ENCODE data around the gene SHANK3.
"Not testable (repeated sequence)": the region's sequence is repeated elsewhere in the genome, so short reads cannot be mapped to it uniquely, and the experiment has no call there.

SHANK3 gene

DNA sequence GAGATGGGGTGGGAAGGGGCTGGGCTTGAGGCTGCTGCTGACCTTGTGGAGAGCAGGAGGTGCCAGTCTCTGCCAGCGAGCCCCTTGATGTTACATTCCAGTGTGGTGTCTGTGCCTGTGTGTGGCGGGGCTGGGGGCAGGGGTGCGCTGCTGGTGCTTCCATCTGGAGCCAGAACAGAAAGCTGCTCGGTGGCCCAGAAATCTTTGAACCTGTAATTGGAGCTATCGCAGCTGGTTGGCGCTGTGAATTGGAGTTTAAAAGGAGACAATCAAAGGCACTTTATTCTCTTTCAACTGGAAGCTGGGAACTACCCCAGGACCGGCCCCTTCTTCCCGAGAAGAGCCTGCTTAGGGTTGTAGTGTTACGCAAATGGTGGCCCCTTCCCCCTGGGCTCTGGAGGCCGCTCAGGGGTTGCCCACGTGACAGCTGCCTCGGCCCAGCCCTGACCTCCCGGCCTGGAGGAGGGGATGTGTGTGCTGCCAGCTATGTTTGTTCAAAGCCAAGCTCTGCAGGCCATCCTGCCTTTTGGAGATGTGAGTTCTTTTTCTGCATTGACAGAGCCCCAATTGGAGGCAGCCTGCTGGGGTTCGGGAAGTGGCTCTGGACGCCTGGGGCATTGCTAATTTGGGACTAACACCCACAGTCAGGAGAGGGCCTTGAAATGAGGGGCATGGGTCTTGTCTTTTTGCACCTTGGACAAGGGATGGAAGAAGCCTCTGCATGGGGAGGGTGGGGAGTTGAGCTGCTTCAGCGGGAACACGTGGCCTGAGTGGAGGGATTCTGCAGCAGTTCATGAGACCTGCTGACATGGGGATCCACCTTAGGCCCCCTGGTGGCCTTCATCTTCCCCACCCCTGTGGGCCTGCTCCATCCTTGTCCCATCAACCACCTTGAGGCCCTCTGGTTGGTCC, 30.7 kb upstream of the SHANK3 start:
- TF ChIP-seq, protein P1, sequence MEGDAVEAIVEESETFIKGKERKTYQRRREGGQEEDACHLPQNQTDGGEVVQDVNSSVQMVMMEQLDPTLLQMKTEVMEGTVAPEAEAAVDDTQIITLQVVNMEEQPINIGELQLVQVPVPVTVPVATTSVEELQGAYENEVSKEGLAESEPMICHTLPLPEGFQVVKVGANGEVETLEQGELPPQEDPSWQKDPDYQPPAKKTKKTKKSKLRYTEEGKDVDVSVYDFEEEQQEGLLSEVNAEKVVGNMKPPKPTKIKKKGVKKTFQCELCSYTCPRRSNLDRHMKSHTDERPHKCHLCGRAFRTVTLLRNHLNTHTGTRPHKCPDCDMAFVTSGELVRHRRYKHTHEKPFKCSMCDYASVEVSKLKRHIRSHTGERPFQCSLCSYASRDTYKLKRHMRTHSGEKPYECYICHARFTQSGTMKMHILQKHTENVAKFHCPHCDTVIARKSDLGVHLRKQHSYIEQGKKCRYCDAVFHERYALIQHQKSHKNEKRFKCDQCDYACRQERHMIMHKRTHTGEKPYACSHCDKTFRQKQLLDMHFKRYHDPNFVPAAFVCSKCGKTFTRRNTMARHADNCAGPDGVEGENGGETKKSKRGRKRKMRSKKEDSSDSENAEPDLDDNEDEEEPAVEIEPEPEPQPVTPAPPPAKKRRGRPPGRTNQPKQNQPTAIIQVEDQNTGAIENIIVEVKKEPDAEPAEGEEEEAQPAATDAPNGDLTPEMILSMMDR (IDR thresholded peaks at IDR 0.05) = no peak
- no peak for TF ChIP-seq ZFX (IDR thresholded peaks at IDR 0.05; ENCODE audit: borderline replicate concordance)
- H3K27ac ChIP-seq = no peak overlapping the region

DNA sequence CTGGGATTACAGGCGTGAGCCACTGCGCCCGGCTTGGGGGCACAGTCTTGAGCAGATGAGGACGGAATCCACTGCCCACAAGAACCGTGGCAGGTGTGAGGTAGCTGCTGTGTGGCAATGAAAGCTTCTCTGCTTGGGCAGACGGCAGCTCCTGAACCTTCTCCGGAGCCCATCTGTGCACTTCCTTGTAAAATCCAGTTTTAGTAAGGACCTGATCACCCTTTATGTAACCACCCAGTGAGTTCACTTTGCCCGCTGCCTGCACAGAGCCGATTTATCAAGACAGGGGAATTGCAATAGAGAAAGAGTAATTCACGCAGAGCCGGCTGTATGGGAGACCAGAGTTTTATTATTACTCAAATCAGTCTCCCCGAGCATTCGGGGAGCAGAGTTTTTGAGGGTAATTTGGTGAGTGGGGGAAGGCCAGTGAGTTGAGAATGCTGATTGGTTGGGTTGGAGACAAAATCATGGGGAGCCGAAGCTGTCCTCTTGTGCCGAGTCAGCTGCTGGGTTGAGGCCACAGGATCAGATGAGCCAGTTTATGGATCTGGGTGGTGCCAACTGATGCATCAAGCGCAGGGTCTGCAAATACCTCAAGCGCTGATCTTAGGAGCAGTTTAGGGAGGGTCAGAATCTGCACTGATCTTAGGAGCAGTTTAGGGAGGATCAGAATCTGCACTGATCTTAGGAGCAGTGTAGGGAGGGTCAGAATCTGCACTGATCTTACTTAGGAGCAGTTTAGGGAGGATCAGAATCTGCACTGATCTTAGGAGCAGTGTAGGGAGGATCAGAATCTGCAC, 29.4 kb upstream of the SHANK3 start:
- H3K27ac ChIP-seq = not testable (repeated sequence)

DNA sequence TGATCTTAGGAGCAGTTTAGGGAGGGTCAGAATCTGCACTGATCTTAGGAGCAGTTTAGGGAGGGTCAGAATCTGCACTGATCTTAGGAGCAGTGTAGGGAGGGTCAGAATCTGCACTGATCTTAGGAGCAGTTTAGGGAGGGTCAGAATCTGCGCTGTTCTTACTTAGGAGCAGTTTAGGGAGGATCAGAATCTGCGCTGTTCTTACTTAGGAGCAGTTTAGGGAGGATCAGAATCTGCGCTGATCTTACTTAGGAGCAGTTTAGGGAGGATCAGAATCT, 28.9 kb upstream of the SHANK3 start:
- not testable (repeated sequence) for H3K27ac ChIP-seq

DNA sequence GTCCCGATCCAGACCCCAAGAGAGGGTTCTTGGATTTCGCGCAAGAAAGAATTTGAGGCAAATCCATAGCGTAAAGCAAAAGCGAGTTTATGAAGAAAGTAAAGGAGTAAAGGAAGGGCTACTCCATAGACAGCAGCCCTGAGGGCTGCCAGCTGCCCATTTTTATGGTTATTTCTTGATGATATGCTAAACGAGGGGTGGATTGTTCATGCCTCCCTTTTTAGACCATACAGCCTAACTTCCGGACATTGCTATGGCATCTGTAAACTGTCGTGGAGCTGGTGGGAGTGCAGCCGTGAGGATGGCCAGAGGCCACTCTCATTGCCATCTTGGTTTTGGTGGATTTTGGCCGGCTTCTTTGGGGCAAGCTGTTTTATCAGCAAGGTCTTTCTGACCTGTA, 19.4 kb upstream of the SHANK3 start:
- TF ChIP-seq, protein P1 (IDR thresholded peaks at IDR 0.05) = no peak
- TF ChIP-seq ZFX (IDR thresholded peaks at IDR 0.05; ENCODE audit: borderline replicate concordance) = no peak
- H3K27ac ChIP-seq = no peak overlapping the region

DNA sequence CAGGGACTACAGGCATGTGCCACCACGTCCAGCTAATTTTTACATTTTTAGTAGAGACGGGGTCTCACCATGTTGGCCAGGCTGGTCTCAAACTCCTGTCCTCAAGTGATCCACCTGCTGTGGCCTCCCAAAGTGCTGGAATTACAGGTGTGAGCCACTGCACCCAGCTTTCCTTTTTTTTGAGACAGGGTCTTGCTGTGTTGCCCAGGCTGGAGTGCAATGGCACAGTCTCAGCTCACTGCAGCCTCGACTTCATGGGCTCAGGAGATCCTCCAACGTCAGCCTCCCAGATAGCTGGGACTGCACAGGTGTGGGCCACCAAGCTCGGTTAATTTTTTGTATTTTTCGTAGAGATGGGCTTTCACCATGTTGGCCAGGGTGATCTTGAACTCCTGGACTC, 18.0 kb upstream of the SHANK3 start:
- H3K27ac ChIP-seq = not testable (repeated sequence)

DNA sequence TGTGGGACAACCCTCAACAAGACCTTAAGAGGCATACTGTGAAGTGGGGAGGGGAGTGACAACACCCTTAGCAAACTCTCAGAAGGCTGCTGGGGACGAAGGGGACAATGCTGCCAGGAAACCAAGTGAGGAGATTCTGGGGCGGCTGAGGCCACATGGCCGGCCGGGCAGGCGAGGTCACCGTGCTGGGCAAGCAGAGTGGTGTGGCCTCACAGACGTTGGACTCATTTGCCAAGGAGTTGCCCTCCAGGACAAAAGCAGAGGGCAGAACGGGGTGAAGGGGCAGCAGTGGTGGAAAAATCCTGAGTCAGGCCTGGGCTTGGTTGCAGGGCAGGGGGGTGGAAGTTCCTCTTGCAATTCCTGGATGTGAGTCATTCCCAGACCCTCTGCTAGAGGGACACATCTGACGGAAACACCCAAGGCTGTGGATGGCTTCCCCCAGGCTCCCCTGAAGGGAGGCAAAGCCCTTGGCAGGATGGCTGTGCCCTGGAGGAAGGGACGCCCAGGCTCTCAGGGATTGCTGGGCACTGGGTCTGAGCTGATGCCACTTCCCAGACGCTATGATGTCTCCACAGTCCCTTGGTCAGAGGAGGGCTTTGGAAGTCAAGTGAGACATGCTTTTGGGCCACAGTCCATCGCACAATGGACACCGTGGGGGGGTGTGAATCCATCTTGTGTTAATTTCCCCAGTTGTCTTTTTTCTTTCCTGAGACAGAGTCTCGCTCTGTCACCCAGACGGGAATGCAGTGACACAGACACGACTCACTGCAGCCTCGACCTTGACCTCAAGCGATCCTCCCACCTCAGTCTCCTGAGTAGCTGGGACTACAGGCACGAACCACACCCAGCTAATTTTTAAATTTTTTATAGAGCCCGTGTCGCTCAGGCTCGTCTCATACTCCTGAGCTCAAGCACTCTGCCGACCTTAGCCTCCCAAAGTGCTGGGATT, 16.2 kb upstream of the SHANK3 start:
- no peak for TF ChIP-seq ZFX (IDR thresholded peaks at IDR 0.05; ENCODE audit: borderline replicate concordance)
- TF ChIP-seq, protein P1 (IDR thresholded peaks at IDR 0.05) = no peak

DNA sequence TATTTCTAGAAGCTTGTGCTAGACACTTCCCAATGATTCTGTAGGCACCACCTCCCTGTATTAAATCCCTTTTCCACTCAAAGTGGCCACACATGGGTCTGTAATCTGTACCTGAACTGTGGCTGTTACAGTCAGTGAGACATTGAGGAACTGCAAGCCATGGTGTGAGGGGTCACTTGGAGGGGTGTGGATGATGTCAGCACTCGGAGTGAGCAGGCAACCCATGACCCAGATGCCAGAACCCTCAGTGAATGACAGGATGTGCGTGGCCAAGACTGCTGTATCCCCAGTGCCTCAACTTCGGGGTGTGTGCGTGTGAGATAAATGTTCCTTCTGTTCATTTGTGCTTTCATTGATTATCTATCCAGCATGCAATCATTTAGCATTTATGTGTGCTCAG, 14.7 kb upstream of the SHANK3 start:
- no peak overlapping the region for H3K27ac ChIP-seq
- TF ChIP-seq, protein P1 (IDR thresholded peaks at IDR 0.05) = no peak
- no peak for TF ChIP-seq ZFX (IDR thresholded peaks at IDR 0.05; ENCODE audit: borderline replicate concordance)

More for the DNA sequence above, 16.2 kb upstream of the SHANK3 start:
- no peak overlapping the region for H3K27ac ChIP-seq

DNA sequence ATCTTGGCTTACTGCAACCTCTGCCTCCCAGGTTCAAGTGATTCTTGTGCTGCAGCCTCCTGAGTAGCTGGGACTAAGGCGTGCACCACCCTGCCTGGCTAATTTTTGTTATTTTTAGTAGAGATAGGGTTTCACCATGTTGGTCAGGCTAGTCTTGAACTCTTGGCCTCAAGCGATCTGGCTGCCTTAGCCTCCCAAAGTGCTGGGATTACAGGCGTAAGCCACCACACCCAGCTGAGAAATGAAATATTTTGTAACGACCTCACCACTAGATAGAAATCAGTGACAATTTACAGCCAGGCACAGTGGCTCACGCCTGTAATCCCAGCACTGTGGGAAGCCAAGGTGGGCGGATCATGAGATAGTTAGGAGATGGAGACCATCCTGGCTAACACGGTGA, 12.9 kb upstream of the SHANK3 start:
- H3K27ac ChIP-seq = not testable (repeated sequence)

DNA sequence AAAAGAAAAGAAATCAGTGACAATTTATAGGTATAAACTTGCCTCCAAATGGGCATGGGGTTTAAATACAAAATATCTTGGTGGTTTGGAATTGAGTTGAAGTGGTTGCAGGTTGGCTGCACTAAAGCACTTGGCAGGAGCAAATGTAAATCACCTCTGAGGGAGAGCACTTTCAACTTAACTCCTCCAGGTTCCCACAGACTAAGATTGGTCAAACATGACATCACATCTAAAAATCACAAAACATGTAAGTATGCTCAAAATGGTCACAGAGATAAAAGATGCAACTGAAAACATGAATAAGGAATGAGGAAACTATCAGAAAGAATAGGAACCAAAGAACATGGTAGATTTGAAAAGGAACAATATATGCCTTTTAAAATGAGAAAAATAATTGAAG, 12.3 kb upstream of the SHANK3 start:
- no peak overlapping the region for H3K27ac ChIP-seq
- no peak for TF ChIP-seq ZFX (IDR thresholded peaks at IDR 0.05; ENCODE audit: borderline replicate concordance)
- TF ChIP-seq, protein P1 (IDR thresholded peaks at IDR 0.05) = no peak

Measured in 22Rv1 (cell line).